HG02623 (cell line): Measurements from ENCODE around the gene PTPN1.

ENCODE experiments used
- ATAC-seq: cut with Tn5 transposase; IDR thresholded peaks from one replicate; pipeline ENCODE4 v1.9.1; 2021; ENCODE audit warnings: moderate library complexity; ENCODE audit not compliant: unreplicated experiment

The PTPN1 gene

DNA sequence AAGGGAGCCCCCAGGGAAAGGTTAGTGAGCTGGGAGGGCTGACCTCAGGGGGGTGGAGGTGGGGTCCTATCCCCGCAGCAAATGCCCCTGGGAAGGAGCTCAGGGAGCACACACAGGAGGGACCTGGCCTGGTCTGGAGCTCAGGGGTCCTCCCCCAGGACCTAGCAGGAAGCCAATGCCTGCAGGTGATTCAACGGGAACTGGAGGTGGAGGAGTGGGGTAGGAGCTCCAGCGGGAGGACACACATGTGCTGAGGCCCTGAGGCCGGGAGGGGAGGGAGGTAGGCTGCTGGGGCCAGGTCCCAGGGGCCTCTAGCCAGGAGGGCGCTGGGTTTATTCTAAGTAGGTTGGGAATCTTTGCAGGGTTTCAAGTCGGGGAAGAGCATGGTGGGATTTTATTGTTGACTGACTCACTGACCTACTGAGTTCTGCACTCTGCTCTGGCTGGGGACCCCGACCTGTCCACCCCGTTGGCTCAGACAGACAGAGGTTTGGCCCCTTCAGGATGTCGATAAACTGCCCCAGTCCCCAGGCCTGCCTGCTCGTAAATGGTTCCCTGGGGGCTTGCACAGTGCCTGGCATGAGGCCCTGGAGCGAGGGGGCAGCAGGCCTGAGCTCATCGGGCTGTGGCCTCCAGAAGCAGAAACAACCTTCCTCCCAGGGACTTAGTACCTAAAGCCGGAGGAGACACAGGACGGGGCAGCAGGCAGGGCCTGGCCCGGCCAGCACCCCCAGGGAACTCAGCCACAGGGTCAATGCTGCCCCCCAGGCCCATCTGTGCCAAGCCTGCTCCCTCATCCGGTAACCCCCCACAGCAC is 118.9 kb downstream of the PTPN1 start:
- no peak for ATAC-seq

DNA sequence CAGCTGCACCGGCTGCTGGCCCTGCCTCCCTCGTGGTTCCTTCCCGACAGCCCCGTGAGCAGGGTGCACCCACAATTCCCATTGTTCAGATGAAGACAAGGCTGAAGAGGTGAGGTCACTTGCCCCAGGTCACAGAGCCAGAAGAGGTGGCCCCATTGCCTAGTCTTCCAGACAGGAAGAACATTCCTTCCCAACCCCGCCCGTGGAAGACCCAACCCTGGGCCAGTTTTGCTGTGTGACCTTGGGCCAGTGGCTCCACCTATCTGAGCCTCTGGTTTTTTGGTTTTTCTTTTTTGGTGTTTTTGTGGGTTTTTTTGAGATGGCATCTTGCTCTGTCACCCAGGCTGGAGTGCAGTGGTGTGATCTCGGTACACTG is 119.5 kb downstream of the PTPN1 start:
- ATAC-seq = no peak

DNA sequence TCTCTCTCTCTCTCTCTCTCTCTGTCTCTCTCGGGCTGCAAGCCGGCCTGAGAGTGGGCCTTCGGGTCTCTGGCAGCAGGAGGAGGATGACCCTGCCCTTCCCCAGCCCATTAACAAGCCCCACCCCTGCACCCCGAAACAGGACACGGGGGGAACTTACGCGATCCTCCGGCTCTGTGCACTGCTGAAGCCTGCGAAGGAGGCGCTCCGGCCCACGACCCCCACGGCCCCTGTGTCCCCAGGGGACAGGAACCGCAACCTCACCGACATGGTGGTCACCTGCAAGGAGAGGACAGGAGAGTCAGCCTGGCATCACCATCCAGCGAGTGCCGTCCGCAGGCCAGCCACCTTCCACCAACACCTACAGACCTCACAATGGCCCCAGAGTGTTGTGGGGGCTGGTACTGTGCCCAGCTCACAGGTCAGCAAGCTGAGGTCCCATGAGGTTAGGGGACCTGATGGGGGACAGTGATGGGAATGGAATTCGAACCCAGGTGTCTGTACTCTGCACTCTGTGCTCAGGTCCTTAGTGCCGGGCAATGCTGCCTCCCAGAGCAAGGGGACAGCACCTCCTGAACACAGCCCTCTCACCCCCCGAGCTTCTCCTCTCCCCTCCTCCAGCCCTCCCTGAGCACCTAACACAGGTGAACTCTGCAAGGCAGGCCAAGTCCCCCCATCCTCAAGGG is 120.5 kb downstream of the PTPN1 start:
- no peak for ATAC-seq

DNA sequence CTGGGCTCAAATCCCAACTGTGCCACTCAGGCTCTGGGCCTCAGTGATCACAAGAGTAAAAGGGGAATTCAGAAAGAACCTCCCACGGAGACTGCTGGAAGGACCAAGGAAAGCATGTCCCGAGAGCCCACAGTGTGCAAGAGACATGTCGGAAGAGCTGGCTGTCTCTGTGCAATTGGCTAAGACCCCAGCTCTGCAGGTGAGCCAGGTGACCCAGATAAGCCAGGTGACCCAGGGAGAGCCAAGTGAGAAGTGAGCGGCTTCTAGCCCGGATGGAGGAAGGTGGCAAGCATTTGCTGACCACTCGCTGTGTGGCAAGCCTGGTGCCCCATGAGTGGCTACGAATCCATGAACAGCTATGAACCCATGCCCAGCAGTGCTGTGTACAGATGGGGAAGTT is 122.1 kb downstream of the PTPN1 start:
- ATAC-seq = no peak

DNA sequence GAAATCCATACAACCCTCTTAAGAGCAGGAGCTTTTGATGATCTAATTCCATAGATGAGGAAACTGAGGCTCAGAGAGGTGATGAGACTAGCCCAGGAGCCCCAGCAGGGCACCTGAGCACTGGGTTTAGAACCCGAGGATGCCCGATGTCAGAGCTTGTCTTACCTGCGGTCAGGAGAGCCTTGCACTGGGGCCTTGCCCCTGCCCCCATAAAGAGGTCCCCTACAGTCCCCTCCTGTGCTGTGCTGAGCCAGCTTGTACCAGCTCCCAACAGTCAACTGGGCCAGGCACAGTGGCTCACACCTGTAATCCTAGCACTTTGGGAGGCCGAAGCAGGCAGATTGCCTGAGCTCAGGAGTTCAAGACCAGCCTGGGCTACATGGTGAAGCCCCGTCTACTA is 122.5 kb downstream of the PTPN1 start:
- no peak for ATAC-seq

DNA sequence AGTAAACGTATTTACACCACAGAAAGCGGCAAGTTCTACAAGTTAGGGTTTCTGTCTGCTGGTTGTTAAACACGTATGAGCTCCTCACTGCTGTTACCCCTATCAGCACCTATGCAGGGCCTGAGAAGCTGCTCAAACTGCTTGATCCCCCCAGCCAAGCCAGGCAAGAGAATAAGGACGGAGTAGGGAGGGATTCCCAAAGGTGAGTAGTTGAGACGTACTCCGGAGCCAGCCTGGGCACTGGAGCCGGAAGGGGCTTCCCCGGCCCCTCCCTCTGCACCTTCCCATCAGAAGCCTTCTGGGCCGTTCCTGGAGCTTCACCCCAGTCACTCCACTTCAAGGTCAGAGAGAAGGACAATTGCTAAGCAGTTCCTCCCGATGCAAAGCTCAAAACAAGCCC is 123.2 kb downstream of the PTPN1 start:
- ATAC-seq = no peak

DNA sequence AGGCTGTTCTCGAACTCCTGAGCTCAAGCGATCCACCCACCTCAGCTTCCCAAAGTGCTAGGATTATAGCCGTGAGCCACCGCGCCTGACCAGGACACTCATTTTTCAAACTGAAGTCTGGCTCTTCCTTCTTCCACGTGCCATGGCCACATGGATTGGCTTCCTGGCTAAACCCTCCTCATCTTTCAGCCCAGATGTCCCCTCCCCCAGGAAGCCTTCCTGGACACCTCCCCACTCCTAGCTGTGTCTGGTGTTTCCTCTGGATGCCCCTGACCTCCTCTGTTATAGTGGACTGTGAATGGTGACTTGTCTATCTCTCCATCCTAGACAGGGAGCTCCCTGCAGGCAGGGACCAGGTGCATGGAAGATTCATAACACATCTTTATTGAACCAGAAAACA is 124.0 kb downstream of the PTPN1 start:
- no peak for ATAC-seq
